GM12872 (cell line): ENCODE measurements around the gene SLC2A1.

Experiments
- TF ChIP-seq, protein P1 (sequence below): IDR thresholded peaks from 3 replicates; pipeline ENCODE4 v1.5.1; 2011; ENCODE audit warnings: low read depth, mild to moderate bottlenecking, low read length, moderate library complexity; ENCODE audit not compliant: insufficient read depth

The SLC2A1 gene

DNA sequence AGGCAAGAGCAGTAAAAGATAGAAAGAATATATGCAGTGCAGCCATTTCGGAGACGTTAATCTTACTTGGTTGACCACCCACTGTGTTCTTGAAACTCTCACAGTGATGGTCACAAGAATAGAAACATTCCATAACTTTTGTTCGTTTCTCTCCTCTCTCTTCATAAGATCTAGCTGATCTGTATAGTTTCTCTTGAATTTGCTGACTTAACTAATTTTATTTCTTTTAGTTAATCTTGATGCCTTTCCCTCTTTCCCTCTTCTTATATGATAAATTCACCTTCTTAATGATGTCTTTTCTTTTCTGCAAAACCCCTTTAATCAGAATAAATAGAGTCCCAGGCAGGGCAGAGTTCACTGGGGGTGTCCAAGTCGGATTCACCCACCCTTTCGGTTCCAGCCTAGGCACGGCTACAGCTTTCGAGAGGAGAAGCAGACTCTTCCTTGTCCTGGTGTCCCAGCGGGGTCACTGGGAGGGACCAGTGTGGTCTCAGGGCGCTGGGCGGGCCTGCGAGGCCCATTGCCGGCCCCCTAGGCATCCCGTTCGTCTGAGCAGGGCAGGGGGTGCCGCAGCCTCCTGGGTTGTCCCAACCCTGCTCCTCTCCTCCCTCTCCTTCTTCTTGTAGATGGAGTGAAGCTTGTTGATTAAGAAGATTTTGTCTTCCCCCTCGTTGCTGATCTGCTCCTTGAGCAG, 72.5 kb downstream of the SLC2A1 start:
- TF ChIP-seq, protein P1, sequence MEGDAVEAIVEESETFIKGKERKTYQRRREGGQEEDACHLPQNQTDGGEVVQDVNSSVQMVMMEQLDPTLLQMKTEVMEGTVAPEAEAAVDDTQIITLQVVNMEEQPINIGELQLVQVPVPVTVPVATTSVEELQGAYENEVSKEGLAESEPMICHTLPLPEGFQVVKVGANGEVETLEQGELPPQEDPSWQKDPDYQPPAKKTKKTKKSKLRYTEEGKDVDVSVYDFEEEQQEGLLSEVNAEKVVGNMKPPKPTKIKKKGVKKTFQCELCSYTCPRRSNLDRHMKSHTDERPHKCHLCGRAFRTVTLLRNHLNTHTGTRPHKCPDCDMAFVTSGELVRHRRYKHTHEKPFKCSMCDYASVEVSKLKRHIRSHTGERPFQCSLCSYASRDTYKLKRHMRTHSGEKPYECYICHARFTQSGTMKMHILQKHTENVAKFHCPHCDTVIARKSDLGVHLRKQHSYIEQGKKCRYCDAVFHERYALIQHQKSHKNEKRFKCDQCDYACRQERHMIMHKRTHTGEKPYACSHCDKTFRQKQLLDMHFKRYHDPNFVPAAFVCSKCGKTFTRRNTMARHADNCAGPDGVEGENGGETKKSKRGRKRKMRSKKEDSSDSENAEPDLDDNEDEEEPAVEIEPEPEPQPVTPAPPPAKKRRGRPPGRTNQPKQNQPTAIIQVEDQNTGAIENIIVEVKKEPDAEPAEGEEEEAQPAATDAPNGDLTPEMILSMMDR, result no peak

DNA sequence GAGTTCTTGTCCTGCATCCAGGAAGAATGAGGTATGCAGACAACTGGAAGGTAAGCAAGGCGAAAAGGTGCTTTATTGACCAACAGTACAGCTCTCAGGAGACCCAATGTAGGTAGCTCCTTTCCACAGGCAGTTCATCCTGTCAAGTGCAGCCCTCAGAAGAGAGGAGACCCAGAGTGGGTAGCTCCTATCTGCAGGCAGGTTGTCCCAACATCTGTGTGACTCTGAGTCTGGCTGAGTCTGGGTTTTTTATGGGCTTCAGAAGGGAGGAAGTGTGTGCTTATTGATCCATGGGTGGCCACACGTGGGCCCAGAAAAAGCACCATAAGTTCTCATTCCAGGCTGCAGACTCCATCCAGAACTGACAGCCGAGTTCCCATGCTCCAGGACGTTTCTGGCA, 78.3 kb downstream of the SLC2A1 start:
- TF ChIP-seq, protein P1, result no peak

DNA sequence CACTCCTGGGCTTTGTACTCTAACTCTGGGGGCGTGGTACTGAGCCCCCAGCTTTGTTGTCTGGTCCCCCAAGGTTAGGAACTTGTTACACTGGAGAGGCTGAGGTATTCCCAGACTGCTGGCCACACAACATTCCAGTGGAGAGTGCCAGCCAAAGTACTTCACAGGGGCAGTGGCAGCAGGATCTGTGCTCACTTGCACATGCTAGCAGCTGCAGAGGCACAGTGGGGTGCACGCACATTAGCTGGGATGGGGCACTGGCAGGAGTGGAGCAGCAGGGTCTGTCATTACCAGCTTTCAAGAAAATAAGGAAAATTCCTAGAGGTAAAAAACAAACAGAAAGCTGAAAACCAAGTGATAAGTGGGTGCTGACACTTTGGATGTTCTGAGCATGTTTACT, 81.3 kb downstream of the SLC2A1 start:
- TF ChIP-seq, protein P1, result no peak

DNA sequence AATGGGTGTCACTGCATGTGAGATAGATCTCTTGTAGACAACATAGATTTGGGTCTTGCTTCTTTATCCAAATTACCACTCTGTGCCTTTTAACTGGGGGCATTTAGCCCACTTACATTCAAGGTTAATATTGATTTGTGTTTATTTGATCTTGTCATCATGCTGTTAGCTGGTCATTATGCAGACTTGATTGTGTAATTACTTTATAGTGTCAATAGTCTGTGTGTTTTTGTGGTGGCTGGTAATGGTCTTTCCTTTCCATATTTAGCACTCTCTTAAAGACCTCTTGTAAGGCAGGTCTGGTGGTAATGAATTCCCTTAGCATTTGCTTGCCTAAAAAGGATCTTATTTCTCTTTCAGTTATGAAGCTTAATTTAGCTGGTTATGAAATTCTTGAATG, 82.7 kb downstream of the SLC2A1 start:
- TF ChIP-seq, protein P1, result no peak
